Epidermal melanocyte (primary cell): ENCODE data around the gene TBC1D14.

Experiments used
- DNase-seq: peaks from one replicate; pipeline ENCODE4 v3.0.0; 2011; ENCODE audit warnings: low spot score; ENCODE audit not compliant: insufficient read length

The TBC1D14 gene

DNA sequence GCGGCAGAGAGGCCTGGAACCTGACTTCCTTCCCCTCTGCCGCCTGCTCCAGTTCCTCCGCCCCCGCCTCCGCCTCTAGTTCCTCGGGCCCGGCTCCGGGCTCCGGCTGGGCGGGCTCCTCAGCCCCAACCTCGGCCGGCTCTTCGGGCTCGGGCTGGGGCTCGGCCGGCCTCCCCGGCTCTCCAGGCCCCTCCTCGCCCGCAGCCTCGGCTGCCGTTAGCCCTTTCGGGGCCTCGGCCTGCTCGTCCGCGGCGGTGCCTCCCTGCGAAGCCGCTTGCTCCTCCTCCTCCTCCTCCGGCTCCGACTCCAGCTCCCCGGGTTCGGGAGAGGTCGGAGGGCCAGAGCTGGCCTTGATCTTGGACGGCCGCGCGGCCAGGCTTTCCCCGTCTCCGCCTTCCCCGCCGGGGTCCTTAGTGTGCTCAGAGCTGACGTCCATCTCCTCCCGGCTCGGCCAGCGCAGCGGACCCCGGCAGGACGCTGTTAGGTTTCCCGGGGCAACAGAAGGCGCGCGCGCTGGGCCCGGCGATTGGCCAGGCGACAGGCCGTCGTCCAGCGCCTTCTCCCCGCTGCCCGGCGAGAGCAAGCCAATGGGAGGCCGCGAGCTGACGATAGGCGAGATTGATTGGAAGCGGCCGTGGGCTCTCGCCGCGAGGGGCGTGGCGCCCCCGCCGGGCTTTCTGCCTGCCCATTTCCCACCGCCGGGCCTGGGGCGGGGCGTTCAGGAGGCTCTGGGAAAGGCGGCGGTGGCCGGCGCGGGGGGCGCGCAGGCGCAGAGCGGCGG lies 133.1 kb downstream of the TBC1D14 start:
- DNase-seq = peak; percentile 100

DNA sequence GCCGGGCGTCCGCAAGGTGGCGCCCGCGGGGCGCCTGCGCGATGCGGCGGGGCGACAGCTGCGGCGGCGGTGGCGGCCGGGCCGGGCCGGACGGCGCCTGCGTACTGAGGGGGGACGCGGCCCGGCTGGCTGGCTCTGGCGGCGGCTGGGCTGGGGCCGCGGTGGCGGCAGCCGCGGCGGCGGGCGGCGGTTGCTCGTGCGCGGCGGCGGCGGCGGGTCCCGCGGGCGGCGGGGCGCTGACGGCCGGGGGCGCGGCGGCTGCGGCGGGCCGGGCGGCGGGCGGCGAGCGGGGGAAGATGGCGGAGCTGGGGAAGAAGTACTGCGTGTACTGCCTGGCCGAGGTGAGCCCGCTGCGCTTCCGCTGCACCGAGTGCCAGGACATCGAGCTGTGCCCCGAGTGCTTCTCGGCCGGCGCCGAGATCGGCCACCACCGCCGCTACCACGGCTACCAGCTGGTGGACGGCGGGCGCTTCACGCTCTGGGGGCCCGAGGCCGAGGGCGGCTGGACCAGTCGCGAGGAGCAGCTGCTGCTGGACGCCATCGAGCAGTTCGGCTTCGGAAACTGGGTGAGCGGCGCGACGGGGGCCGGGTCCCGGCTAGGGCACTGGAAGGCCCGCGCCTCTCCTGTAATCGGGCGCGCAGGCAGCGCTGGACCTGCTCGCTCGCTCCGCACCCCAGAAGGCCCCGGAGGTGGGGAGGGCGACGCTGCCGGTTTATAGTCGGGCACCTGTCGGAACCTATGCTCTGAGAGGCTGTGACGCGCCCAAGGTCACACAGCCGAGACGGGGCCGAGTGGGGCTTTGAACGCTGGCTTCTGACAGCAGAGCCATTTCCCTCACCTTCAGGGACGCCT lies 133.9 kb downstream of the TBC1D14 start, which contains the start of gene TADA2B:
Gene TADA2B, plus strand, starts transcription at position 89 of the 853 bp plus-strand sequence. Its CDS starts 208 bp downstream, at position 297.
- no peak for DNase-seq

DNA sequence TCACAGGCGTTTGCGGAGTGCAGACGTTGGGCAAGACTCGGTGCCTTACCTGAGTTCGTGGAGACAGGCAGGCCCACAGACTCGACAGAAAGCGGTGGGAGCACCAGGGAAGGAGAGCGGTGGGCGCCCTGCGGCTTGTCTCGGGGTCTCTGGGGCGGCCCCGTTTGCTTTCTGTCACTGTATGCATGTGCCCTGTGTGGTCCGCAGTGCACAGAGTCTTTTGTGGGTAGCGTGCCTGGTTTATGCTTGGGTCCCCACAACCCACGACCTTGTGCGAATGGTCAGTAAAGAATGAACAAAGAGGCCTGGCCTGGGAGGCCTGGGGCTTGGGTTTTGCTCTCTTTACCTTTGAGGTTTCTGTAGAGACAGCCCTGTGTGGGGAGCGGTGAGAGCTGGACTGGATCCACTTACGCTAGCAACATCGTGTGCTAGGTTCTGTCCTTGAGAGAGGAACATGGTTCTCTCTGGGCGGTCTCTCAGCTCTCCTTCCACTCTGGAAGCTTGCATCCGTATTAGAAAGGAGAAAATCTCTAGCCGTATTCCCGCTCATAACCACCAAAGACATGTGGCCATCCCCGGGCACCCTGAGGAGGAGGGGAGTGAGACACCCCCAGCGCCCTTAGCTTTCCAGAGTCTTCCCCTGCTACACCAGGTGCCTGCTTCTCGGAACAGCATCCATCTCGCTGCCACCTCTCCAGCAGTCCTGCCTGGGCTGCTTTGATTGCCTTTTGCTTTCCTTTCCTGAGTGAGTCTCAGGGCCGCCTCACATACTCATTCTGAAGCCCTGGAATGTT lies 134.7 kb downstream of the TBC1D14 start:
- DNase-seq = no peak

DNA sequence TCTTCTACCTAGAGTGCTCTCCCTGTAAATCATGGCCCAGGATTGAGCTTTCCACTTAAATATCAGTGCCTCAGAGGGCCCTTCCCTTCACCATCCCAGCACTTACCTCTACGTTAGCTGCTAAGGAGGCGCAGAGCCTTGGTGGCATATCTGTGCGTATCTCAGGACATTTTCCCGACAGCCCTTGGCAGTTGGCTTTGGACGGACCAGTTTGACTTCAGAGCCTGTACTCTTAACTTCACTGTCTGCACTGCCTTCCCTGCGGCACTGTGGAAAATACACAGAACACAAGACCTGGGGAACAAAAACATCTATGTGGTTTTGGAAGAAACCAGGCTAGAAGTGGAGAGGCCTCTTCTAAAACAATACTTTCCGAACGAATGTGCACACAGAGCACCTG lies 135.9 kb downstream of the TBC1D14 start:
- DNase-seq = no peak

DNA sequence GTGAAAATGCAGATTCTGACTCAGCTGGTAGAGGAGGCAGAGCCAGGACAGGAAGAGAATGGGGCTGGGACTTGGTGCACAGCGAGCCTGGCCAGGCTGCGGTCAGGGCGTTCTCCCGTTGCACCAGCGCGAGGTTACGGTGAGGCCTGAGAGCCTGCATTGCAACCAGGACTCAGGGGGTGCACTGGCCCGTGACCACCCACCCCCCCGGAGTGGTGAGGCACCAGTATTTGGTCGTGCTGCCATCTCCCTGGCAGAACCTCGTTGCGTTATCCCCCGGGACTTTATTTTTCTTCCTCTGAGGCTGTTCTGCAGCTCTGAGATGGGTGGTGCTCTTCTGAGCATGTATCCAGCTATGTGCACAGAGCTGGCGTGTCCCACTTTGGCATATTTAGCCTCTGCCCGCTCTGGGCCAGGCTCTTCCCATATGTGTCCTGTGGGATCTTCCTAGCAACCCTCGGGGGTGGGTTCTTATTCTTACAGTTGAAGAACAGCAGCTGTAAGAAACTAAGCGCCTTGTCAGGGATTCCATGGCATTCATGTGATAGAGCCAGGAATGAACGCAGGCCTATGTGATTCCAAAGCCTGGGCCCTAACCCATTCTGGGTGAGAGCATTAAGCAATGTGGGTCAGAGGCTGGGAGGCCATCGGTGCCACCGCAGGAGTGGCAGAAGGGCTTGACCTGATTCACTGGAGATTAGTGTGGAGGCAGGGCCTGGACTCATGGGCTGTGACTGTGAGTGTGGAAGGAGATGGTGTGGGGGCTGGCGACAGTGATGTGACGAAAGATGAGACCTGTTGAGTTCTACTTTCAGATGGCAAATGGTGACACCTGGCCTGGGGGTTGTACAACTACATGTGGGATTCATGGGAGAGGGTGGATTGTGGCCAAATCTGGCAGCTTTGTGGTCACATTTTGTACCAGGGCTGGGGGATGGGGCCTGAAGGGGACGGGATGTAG lies 136.6 kb downstream of the TBC1D14 start:
- DNase-seq = no peak

DNA sequence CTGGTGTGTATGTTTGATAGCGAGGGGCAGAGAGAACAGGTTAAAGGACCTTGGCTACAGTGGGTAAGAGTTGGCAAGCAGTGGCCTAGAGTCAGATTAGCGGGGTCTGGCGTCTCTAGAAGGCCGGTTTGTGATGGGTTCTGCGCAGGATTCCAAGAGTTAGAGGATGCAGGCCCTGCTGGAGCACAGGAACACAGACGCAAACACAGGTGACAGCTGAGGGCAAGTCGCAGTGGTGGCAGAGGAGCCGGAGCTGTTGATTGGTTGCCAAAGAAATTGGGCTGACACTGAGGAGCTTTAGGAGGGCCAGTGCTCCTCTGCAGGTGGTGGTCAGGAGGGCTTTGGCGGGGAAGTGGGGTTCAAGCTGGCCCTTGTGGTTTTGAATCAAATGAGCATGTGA lies 137.3 kb downstream of the TBC1D14 start:
- DNase-seq = no peak

DNA sequence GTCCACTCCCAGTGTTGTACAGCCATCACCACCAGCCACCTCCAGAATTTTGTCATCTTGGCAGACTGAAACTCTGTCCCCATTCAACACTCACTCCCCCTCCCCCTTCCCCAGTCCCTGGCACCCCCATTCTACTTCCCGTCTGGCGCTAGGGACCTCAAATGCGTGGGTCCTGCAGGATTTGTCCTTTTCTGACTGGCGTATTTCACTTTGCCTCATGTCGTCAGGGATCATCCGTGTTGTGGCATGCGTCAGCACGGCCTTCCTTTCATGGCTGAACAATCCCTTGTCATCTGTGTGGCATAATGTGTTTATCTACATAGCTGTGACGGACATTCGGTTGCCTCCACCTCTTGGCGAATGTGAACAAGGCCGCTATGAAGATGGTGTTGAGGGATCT lies 139.0 kb downstream of the TBC1D14 start:
- DNase-seq = no peak

DNA sequence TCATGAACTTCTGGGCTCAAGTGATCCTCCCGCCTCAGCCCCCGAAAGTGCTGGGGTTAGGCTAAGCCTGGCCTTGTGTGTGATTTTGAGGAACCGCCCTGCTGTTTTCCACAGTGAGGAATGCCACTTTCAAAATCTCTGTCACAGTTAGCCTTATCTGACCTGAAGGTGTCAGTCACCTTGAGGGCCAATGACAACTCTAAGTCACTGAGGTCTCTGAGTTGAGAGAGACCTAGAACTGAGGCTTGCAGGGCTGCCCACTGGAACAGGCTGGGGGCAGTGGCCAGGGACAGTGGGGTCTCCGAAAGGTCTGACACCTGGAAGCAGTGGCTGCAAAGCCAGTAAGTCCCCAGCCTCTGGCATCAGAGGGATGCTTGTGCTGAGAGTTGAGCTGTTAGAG lies 139.7 kb downstream of the TBC1D14 start:
- DNase-seq = no peak

DNA sequence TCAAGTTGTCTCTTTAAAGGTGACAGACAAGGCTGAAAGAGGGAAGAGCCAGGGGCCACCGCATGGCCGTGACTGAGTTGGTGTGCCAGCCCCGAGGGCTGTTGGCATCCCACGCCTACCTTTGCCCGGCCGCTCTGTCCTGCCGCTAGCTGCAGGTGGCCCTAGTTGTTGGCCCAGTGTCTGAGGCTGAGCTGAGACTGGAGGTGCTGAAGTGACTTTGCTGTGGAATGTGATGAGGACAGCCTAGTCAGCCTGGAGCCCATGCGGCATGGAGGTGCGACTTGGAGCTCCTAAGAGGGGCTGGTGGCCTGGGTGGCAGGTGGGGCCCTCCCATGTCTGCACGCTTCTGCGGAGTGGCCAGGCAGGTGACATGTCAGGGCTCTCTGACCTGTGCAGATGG lies 140.1 kb downstream of the TBC1D14 start:
- DNase-seq = no peak

DNA sequence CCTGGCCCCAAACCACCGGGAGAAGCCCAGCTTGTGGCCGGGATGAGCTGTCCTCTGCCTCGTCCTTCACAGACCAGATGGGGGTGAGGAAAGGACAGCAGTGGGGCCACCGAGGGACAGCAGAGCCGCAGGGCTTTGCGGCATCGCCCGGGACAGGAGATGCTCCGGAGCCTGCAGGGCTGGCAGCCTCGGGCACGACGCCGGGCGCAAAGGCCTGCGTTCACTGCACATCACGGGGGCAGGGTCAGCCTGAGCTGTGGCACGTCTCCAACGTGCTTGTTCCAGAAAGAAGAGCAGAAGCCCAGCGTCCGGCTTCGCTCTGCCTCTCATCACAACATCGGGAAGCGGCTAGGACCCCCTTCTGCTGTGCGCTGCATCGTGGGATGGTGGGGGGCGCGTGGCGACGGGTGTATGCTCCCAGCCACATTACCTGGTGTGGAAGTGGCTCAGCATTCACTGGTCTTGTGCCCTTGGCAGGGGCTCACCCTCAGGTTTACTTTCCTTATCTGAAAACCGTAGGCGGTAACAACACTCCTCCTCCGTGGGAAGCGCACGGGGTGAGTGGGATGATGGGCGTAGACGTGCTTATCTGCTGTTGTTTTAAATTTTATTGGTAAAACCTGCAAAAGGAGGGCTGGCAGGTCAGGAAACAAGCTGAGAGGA lies 141.0 kb downstream of the TBC1D14 start:
- no peak for DNase-seq

DNA sequence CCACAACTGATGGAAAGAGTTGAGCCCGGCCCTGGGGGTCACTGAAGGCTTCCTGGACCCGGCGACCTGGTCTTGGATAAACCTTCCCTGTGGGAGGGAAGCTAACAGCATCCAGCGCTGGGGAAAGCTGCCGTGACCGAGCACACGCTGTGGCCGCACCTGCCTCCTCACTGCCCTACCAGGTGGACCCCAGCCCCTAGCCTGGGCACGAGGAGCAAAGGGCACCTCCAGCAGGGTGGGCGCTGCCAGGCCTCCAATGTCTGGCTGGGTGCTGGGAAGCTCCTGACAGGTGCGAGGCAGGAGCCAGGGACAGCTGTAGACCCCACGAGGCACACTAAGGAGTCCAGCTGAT lies 141.5 kb downstream of the TBC1D14 start:
- DNase-seq = no peak

DNA sequence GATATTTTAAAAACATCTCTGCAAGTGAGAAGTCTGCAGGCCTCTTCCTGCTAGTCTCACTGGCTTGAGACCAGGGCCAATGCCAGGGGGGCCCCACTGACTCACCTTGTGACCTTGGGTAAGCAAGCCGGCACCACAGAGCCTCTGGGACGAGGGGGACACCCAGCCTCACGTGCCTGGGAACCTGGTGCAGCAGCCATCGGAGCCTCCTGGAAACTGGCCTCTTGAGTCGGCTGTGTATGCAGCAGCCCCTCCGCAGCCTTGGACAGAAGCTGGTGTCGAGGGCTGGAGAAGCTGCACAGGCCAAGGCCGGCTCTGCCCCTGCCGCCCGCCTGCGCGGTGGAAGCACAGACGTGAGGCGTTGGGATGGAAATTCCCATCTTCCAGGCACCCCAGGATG lies 142.3 kb downstream of the TBC1D14 start:
- DNase-seq = no peak

DNA sequence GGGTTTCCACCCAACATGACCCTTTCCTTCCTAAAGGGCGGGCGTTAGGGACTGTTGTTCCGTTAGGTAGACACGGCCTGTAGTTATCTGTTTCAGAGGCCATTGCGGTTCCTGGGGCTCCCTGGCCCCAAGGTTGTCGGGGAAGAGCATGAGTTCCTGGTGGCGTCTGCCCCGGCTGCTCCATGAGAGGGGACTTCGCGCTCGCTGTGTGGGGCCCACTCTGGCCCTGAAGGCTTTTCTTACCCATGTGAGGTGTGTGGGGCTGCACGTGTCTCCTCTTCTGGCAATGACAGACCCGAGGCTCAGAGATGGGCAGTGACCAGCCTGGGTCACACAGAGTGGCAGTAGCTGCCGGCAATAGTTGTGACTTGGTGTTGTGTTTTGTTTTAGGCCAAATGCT lies 142.7 kb downstream of the TBC1D14 start:
- DNase-seq = no peak

DNA sequence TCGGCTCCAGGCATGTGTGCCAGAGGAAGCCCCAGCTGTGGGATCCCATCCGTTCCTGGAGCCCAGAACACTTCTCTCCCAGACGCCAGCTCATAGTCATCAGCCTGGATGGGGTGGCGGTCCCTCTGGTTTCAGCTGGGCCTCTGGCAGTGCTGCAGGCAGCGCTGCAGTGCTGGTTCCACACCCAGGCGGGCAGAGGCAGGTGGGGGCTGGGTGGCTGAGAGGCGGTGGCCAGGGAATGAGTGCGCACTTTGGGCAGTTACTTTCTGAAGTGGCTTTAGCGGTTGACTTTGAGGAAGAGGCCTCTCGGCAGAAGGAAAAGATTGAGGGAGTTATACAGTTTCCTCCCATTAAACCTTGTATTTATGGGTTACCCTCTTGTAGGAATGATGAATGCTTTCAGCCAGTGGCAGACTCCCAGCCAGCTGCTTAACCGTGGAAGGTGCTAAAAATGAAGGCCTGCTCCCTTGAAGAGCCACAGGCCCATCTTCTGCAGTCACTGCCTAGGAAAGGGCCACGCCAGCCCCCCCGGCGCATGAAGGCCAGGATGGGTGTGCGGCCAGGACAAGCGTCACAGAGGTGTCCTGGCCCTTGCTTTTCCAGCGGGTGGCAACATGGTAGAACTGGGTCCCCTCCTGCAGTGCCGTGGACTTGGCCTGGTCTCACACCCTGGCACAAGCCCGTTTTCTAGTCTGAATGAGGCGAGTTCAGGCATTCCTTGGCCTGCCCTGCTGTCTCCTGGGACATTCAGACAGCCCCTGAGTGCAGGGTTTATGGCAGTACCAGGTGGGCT lies 143.5 kb downstream of the TBC1D14 start:
- DNase-seq = no peak

DNA sequence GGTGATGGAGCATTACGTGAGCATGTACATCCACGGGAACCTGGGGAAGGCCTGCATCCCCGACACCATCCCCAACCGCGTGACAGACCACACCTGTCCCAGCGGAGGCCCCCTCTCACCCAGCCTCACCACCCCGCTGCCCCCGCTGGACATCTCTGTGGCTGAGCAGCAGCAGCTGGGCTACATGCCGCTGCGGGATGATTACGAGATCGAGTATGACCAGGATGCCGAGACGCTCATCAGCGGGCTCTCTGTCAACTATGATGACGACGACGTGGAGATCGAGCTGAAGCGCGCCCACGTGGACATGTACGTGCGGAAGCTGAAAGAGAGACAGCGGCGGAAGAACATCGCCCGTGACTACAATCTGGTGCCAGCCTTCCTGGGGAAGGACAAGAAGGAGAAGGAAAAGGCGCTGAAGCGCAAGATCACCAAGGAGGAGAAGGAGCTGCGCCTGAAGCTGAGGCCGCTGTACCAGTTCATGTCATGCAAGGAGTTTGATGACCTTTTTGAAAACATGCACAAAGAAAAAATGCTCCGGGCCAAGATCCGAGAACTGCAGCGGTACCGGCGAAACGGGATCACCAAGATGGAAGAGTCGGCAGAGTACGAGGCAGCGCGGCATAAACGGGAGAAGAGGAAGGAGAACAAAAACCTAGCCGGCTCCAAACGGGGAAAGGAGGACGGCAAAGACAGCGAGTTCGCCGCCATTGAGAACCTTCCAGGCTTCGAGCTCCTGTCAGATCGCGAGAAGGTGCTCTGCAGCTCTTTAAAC lies 144.7 kb downstream of the TBC1D14 start:
- no peak for DNase-seq

DNA sequence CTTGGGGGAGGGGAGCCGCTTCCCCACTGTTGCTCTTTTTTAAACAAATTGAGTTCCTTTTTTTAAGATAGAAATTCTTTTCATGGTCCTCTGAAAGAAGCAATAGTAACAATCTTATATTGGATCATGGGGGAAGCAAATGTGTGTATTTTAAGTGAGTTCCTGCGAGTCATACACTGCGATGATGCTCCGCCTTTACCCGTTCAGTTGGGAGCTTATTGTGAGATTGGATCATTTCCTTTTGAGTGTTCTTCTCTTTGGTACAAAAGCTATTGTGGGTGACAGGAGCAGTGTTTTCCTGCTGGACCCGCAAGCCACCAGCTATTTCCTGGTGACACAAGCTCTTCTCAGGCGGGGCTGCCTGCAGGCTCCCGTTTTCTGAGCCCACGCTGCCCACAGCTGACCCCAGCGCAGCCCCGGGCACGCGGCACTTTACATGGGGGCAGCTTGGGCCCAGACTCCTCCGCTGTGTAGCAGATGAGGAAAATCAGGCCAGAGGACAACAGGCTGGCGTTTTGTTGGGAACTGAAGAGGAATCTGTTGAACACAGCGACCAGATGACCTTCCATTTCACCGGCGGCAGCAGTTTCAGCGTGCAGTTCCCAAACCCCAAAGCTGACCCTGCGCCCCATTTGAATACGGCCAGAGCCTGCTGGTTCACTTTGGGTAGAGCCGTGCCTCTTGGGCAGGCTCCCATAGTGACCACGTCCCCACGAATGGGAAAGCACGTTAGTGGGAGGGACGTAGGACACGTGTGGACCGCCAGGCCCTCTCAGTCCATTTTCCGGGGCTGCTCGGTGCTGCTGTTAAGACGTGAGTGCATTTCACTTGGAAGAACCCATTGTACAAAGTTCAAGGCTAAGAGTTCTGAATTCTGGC lies 145.7 kb downstream of the TBC1D14 start:
- no peak for DNase-seq

DNA sequence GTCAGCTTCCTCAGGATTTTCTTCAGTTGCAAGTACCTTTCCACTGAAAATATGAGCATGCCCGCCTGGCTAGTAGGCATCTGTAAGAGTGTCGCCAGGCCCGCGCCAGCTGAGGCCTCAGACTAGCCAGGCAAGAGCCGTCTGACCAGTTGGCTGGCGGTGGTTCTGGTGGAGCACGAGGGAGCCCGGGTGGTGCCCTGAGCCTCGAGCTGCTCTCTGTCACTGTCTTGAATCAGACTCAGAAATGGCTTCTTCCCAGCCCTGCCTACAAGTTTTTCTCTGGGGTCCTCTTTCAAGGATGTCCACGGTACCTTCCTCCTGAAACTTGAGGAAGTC lies 146.3 kb downstream of the TBC1D14 start:
- DNase-seq = no peak

DNA sequence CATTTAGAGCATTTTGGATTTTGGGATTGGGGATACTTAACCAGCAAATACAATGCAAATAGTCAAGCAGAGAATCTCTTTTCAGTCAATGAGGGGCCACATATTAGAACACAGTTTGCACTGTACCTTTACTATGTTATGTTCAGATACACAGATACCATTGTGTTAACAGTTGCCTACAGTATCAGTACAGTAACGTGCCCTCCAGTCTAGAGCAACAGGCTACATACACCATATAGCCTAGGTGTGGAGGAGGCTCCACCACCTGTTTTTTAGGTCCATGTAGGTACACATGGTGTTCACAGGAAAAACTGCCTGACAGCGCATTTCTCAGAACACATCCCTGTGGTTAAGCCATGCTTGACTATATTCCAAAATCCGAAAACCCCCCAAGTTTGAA lies 149.2 kb downstream of the TBC1D14 start:
- DNase-seq = no peak
